Activated gamma-delta T cell treated with anti-CD3 and anti-CD28 coated beads, Interleukin-2, amount 50 U/mL, for 16 hours (primary cell): Measurements from ENCODE around the gene FAM135A.
"Not testable (repeated sequence)": the region's sequence is repeated elsewhere in the genome, so short reads cannot be mapped to it uniquely, and the experiment has no call there.

ENCODE experiments used
- DNase-seq: peaks from one replicate; pipeline ENCODE4 v3.0.0-alpha.2; 2020; ENCODE audit warnings: low read depth

FAM135A gene

GRCh38 chr6:70396796-70397729, 16.2 kb upstream of the FAM135A start:
- no peak for DNase-seq

GRCh38 chr6:70398783-70399728, 14.3 kb upstream of the FAM135A start:
- DNase-seq: no peak

- no peak for DNase-seq
These were observed 8.7 kb upstream of the FAM135A start for GRCh38 chr6:70404658-70405057.

- DNase-seq: no peak
These were observed 4.1 kb upstream of the FAM135A start for GRCh38 chr6:70409216-70409615.

- no peak for DNase-seq
These were observed 1.6 kb upstream of the FAM135A start for GRCh38 chr6:70411542-70412251.

- DNase-seq: no peak
These were observed 825 bp upstream of the FAM135A start for GRCh38 chr6:70412252-70413113.

GRCh38 chr6:70413992-70414494, 735 bp downstream of the FAM135A start:
- DNase-seq: no peak

- DNase-seq: no peak
These were observed 1.5 kb downstream of the FAM135A start for GRCh38 chr6:70414813-70415212.

GRCh38 chr6:70415247-70415646, 1.9 kb downstream of the FAM135A start:
- no peak for DNase-seq

GRCh38 chr6:70415660-70416059, 2.4 kb downstream of the FAM135A start:
- no peak for DNase-seq

GRCh38 chr6:70421509-70421908, 8.2 kb downstream of the FAM135A start:
- no peak for DNase-seq

GRCh38 chr6:70423189-70424134, 10.2 kb downstream of the FAM135A start:
- no peak for DNase-seq

- no peak for DNase-seq
These were observed 11.0 kb downstream of the FAM135A start for GRCh38 chr6:70424291-70424690.

- DNase-seq: no peak
These were observed 23.0 kb downstream of the FAM135A start for GRCh38 chr6:70436320-70436719.

- no peak for DNase-seq
These were observed 31.7 kb downstream of the FAM135A start for GRCh38 chr6:70445001-70445400.

- DNase-seq: not testable (repeated sequence)
These were observed 34.2 kb downstream of the FAM135A start for GRCh38 chr6:70447343-70448070.

GRCh38 chr6:70453899-70454298, 40.6 kb downstream of the FAM135A start:
- not testable (repeated sequence) for DNase-seq

GRCh38 chr6:70456735-70457134, 43.4 kb downstream of the FAM135A start:
- no peak for DNase-seq

GRCh38 chr6:70459235-70459634, 45.9 kb downstream of the FAM135A start:
- DNase-seq: no peak
